OCI-LY1 (cell line): ENCODE data around the gene COG8.
"Not testable (repeated sequence)": the region's sequence is repeated elsewhere in the genome, so short reads cannot be mapped to it uniquely, and the experiment has no call there.

Source experiments
- H2AFZ ChIP-seq: fragments of 200-600 bp; sonication (generic), shearing (Covaris generic); 2 replicates; pipeline ENCODE4 v1.6.0; 2014; ENCODE audit warnings: antibody characterized with exemption, mild to moderate bottlenecking, low read length
- H3F3A ChIP-seq: fragments of 200-600 bp; sonication (generic), shearing (Covaris generic); 2 replicates; pipeline ENCODE4 v1.6.0; 2014; ENCODE audit warnings: mild to moderate bottlenecking, antibody characterized with exemption, low read length, moderate library complexity; ENCODE audit not compliant: insufficient read depth
- H3K27ac ChIP-seq: fragments of 200-600 bp; sonication (generic); 2 replicates; pipeline ENCODE4 v1.5.1; 2014; ENCODE audit warnings: low read length, mixed run types, mild to moderate bottlenecking, low read depth; ENCODE audit not compliant: poor library complexity, severe bottlenecking
- H3K27me3 ChIP-seq: fragments of 200-600 bp; sonication (generic); 2 replicates; pipeline ENCODE4 v1.6.0; 2014; ENCODE audit warnings: antibody characterized with exemption, mild to moderate bottlenecking, low read length, moderate library complexity; ENCODE audit not compliant: insufficient read depth
- H3K36me3 ChIP-seq: fragments of 200-600 bp; sonication (generic); 2 replicates; pipeline ENCODE4 v1.6.1; 2014; ENCODE audit warnings: mild to moderate bottlenecking, antibody characterized with exemption, low read length, moderate library complexity, mixed read lengths; ENCODE audit not compliant: insufficient read depth
- H3K4me1 ChIP-seq: fragments of 200-600 bp; sonication (generic); 2 replicates; pipeline ENCODE4 v1.5.1; 2014; ENCODE audit warnings: mild to moderate bottlenecking, low read length, moderate library complexity; ENCODE audit not compliant: insufficient read depth, severe bottlenecking
- H3K4me2 ChIP-seq: fragments of 200-600 bp; sonication (generic), shearing (Covaris generic); 2 replicates; pipeline ENCODE4 v1.6.1; 2014; ENCODE audit warnings: low read length
- H3K4me3 ChIP-seq: fragments of 200-600 bp; sonication (generic); 2 replicates; pipeline ENCODE4 v1.5.1; 2014; ENCODE audit warnings: low read length, low read depth, mild to moderate bottlenecking, mixed read lengths; ENCODE audit not compliant: poor library complexity, severe bottlenecking
- H3K79me2 ChIP-seq: fragments of 200-600 bp; shearing (Covaris generic); 2 replicates; pipeline ENCODE4 v1.6.1; 2016; ENCODE audit warnings: mixed run types, low read length, mixed read lengths; ENCODE audit not compliant: insufficient read depth
- H3K9ac ChIP-seq: fragments of 200-600 bp; sonication (generic), shearing (Covaris generic); 2 replicates; pipeline ENCODE4 v1.6.1; 2014; ENCODE audit warnings: mild to moderate bottlenecking, low read length, mixed read lengths
- H3K9me2 ChIP-seq: fragments of 200-600 bp; sonication (generic), shearing (Covaris generic); 2 replicates; pipeline ENCODE4 v1.6.1; 2014; ENCODE audit warnings: low read depth, mild to moderate bottlenecking, low read length, mixed read lengths
- H3K9me3 ChIP-seq: fragments of 200-600 bp; shearing (Covaris generic); 2 replicates; pipeline ENCODE4 v1.6.1; 2014; ENCODE audit warnings: low read length, mixed read lengths
- H4K20me1 ChIP-seq: fragments of 200-600 bp; sonication (generic), shearing (Covaris generic); 2 replicates; pipeline ENCODE4 v1.6.0; 2016; ENCODE audit warnings: mild to moderate bottlenecking, low read length; ENCODE audit not compliant: insufficient read depth
- EZH2 ChIP-seq: fragments of 200-600 bp; sonication (generic), shearing (Covaris generic); IDR thresholded peaks from 2 replicates; pipeline ENCODE4 v1.8.0; 2017; ENCODE audit warnings: borderline replicate concordance, mixed run types, mild to moderate bottlenecking, antibody characterized with exemption, low read length, moderate library complexity, mixed read lengths
- TF ChIP-seq, protein P1 (sequence below): fragments of 200-600 bp; sonication (generic), shearing (Covaris generic); IDR thresholded peaks from 2 replicates; pipeline ENCODE4 v1.5.1; 2017; ENCODE audit warnings: mild to moderate bottlenecking, antibody characterized with exemption, low read length, moderate library complexity, mixed read lengths

COG8 gene

DNA sequence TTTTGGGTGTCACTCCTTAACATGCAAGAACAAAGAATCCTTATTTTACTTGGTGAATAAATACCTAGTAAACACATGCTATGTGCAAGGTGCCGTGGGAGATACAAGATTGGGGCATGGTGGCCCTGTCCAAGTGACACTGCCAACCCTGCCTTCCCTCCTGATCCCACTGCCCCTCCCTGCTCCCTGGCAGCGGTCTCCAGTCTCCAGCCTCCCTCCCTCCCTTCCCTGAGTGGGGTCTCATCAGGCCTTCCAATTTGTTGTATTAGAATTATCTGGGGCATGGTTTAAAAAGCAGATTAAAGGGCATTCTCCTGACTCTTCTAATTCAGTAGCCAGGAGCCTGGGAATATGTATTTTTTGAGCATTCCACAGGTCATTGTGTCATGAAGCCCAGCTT, 24.7 kb upstream of the COG8 start:
- TF ChIP-seq, protein P1, sequence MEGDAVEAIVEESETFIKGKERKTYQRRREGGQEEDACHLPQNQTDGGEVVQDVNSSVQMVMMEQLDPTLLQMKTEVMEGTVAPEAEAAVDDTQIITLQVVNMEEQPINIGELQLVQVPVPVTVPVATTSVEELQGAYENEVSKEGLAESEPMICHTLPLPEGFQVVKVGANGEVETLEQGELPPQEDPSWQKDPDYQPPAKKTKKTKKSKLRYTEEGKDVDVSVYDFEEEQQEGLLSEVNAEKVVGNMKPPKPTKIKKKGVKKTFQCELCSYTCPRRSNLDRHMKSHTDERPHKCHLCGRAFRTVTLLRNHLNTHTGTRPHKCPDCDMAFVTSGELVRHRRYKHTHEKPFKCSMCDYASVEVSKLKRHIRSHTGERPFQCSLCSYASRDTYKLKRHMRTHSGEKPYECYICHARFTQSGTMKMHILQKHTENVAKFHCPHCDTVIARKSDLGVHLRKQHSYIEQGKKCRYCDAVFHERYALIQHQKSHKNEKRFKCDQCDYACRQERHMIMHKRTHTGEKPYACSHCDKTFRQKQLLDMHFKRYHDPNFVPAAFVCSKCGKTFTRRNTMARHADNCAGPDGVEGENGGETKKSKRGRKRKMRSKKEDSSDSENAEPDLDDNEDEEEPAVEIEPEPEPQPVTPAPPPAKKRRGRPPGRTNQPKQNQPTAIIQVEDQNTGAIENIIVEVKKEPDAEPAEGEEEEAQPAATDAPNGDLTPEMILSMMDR: no peak
- TF ChIP-seq EZH2: no peak
- no peaks in the 10 kb centered on the region for H4K20me1 ChIP-seq
- H3K4me2 ChIP-seq: no peak overlapping the region
- no peak overlapping the region for H3K9ac ChIP-seq
- H3K27ac ChIP-seq: no peak overlapping the region
- no peak overlapping the region for H2AFZ ChIP-seq
- H3K4me1 ChIP-seq: no peaks in the 10 kb centered on the region
- no peaks in the 10 kb centered on the region for H3F3A ChIP-seq
- H3K9me3 ChIP-seq: no peaks in the 10 kb centered on the region
- no peaks in the 10 kb centered on the region for H3K79me2 ChIP-seq
- peaks cover 52% of the 10 kb centered on the region for H3K36me3 ChIP-seq
- H3K4me3 ChIP-seq: no peak overlapping the region
- no peaks in the 10 kb centered on the region for H3K27me3 ChIP-seq
- H3K9me2 ChIP-seq: no peaks in the 10 kb centered on the region

DNA sequence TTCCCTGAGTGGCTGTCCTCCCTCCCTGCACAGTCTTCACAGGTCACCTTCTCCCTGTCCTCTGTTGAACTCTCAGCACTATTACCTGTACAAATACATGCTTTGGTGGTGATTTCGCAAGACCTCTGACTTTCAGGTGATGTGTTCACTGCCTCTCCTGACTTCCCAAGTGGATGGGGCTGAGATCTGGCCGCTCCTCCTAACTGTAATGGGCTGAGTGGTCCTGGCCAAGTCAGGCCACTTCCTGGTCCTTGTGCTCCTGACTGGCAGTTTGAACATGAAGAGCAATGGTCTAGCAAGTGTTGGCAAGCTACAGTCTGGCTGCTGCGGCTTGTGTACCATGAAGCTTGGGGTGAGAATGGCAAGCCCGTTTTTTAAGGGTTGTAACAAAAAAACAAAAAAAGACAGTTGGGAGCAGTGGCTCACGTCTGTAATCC, 23.9 kb upstream of the COG8 start:
- Histone ChIP-seq H3K4me2 (no peak overlapping the region), H3K36me3 (peaks cover 44% of the 10 kb centered on the region), H3K27ac (no peak overlapping the region), H3K79me2 (no peaks in the 10 kb centered on the region), H3F3A (no peaks in the 10 kb centered on the region), H3K9me2 (no peaks in the 10 kb centered on the region), H3K27me3 (no peaks in the 10 kb centered on the region), H3K4me1 (no peaks in the 10 kb centered on the region), H4K20me1 (no peaks in the 10 kb centered on the region), H2AFZ (no peak overlapping the region), H3K4me3 (no peak overlapping the region), H3K9ac (no peak overlapping the region), H3K9me3 (no peaks in the 10 kb centered on the region)
- TF ChIP-seq, protein P1: no peak
- no peak for TF ChIP-seq EZH2

DNA sequence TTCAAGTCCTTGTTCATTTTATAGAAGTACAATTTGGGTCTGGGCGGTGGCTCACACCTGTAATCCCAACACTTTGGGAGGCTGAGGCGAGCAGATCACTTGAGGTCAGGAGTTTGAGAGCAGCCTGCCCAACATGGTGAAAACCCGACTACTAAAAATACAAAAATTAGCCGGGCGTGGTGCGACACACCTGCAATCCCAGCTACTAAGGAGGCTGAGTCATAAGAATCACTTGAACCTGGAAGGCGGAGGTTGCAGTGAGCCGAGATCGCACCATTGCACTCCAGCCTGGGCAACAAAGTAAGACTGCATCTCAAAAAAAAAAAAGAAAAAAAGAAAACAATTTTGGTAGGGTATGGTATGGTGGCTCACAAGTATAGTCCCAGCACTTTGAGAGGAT, 20.7 kb upstream of the COG8 start:
- H3K27ac ChIP-seq, H3K79me2 ChIP-seq, H3K4me1 ChIP-seq, H3K4me2 ChIP-seq, H3K9me2 ChIP-seq, H2AFZ ChIP-seq, H3K9ac ChIP-seq, H3F3A ChIP-seq, H3K4me3 ChIP-seq, H4K20me1 ChIP-seq, H3K27me3 ChIP-seq, H3K9me3 ChIP-seq: not testable (repeated sequence)
- peaks cover 35% of the 10 kb centered on the region; the same call in 1 of the 2 replicates for H3K36me3 ChIP-seq

DNA sequence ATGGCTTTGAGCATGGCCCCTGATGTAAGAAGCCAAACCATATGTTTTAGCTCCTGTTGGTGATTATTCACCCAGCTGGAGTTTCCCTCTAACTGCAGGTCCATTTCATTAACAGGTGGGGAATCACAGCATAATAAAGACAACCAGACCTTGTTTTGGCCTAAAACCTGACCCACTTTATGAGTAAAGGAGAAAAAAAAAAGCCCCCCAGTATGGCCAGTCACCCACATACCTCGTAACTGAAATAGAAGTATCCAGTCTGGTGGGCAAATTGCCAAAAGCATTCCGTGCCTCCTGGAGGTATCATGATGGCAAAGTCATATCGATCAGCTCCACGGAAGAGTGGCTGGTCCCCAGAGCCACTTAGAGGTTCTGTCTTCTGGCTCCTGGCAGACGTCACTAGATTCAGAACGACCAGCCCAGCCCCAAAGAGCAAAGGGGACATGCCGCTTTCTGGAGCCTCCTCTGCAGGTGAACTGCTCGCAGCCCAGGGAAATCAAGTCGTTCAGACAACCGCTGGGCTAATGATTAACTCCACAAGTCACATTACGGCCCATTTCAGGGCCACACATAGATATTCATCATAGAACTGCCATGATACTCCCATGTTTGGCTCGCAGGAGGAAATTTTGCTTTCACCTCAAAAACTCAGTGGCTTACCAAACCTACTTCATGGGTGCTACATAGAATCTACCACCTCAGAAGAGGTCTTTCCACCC, 12.1 kb upstream of the COG8 start, which contains the start of gene TMED6:
Gene TMED6 (minus strand): TSS at position 478 of the 719 bp plus-strand sequence. CDS start 33 bp downstream, at position 445.
- H3K4me1 ChIP-seq: no peaks in the 10 kb centered on the region
- H3K9me2 ChIP-seq: no peaks in the 10 kb centered on the region
- H3K27me3 ChIP-seq: no peaks in the 10 kb centered on the region
- H3F3A ChIP-seq: no peaks in the 10 kb centered on the region
- no peak for TF ChIP-seq EZH2
- TF ChIP-seq, protein P1: no peak
- no peak within 1 kb of the TSS for H3K9ac ChIP-seq
- H3K36me3 ChIP-seq: peaks cover 26% of the 10 kb centered on the region
- no peak within 1 kb of the TSS for H3K27ac ChIP-seq
- no peaks in the 10 kb centered on the region for H3K9me3 ChIP-seq
- H4K20me1 ChIP-seq: no peaks in the 10 kb centered on the region
- no peaks in the 10 kb centered on the region for H3K79me2 ChIP-seq
- H3K4me2 ChIP-seq: no peak within 1 kb of the TSS
- H3K4me3 ChIP-seq: no peak within 1 kb of the TSS
- H2AFZ ChIP-seq: no peak within 1 kb of the TSS
